HG03097 (cell line): Measurements from ENCODE around the gene NUP58.

Experiments used
- ATAC-seq: cut with Tn5 transposase; IDR thresholded peaks from one replicate; pipeline ENCODE4 v1.9.1; 2021; ENCODE audit not compliant: unreplicated experiment, low FRiP score

Gene NUP58

GRCh38 chr13:25375727-25376358 is 74.4 kb downstream of the NUP58 start:
- ATAC-seq = no peak

DNA sequence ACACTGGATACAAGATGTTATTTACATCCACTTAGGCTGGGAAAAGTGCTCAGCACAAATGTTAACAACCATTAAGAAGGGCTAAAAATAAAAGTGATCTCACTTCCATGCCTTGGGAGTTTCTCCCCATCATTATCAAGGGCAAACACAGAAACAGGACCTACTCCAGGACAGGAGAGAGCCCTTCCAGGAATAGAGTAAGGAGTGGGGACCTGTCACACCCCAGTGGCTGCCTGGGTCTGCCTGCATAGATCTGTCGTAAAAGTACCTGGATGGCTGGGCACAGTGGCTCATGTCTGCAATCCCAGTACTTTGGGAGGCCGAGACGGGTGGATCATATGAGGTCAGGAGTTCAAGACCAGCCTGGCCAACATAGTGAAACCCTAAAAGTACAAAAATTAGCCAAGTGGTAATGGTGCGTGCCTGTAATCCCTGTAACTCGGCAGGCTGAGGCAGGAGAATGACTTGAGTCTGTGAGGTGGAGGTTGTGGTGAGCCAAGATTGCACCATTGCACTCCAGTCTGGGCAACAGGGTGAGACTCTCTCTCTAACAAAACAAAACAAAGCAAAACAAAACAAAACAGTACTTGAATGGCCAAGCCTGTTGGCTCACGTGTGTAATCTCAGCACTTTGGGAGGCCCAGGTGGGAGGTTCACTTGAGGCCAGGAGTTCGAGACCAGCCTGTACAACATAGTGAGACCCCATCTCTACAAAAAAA is 76.0 kb downstream of the NUP58 start:
- ATAC-seq = no peak

GRCh38 chr13:25378528-25378927 is 77.1 kb downstream of the NUP58 start:
- ATAC-seq = no peak

DNA sequence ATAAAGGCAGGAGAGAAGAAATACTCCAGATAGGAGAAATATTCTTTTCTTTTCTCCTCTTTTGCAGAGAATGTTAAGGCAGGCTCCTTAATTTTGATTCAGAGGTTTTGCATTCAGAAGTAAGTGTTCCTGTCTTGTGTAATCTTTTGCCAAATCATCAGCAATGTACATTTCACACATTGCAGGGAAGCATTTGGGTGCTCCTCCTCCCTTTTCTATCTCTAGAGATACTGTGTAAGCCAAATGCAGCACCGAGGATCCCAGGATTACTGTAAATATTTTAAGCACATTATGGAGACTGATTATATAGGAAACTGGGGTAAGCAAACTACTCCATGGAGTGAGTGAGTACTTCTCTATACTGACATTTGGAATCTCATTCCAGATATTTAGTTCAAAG is 77.6 kb downstream of the NUP58 start:
- no peak for ATAC-seq

- ATAC-seq = no peak
Measured at GRCh38 chr13:25380082-25380481, 78.7 kb downstream of the NUP58 start.

DNA sequence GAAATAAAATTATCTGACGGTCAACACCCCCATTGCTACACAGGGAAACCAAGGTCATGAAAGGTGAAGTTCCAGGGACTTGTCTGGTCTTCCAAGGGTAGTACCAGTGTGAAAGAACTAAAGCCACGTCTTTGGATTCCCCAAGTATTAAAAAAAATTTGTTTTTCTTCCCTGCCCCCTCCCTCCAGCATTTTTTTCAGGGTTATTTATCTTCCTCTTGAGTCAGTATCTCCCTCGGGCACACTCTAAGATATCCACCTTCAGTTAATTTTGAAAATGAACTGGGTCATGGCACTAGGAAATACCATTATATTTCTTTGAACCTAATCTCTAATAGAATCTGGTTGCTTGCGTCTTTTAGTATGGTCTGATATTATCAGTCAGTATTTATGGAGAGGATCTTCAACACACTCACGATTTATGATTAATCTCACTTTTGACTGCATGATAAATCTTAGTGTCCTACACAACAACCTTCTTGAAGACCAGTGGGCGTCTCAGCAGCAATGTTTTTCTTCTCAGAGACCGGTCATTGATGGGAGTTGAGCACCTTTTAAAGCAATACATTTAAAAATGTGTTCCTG is 79.4 kb downstream of the NUP58 start:
- ATAC-seq = no peak

GRCh38 chr13:25384758-25385410 is 83.5 kb downstream of the NUP58 start:
- ATAC-seq = no peak

DNA sequence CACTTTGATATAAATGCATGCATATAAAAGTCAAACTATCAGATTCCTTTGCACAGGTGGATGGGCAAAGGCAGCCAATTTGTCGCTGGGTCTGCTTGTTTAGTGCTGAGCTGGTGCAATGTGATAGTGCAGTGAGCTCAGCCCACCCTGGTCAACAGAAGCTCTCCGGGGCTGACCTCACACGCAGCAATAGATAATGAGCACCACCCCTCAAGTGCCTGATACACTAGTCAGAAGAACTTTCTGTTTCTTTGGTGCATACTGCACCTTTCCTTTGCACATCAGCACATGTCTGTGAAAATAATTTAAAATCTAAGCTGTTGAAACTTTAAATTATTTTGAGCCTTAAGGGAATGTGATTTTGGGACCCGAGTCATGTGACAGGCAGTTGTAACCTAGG is 90.5 kb downstream of the NUP58 start:
- ATAC-seq = no peak
